Omental fat pad (tissue), 4 donors: ENCODE results near the gene TUBGCP6. TPM values are rescaled to one million over a fixed set of nuclear protein-coding genes. Genes with fewer than 3 reads are reported as not detected.

Experiments used
- ATAC-seq: fragments of 150-250 bp; one replicate; pipeline ENCODE4 v1.9.1; 2016; ENCODE audit warnings: mild to moderate bottlenecking, moderate library complexity; ENCODE audit not compliant: low FRiP score
- DNase-seq: peaks from one replicate; pipeline ENCODE4 v3.0.0-alpha.2; 2019; ENCODE audit warnings: low spot score
- CTCF ChIP-seq, 3 donors: fragments of 450-650 bp; IDR thresholded peaks; one replicate each; pipeline ENCODE4 v1.5.1; 2016 to 2017; ENCODE audit warnings: antibody characterized with exemption in 3 of 3, mild to moderate bottlenecking in 3 of 3, moderate library complexity in 2 of 3
- total RNA-seq, 4 donors: library from RNA; depleted of rRNA; stranded (reverse); fragments of >200 nt; gene quantifications; one replicate each; pipeline ENCODE4 v1.1.0, GENCODE V29; 2016

Gene TUBGCP6
- total RNA-seq, 4 donors from 2014 or later, result 32.7 to 52.2 (median 33.5) TPM

- no peak for TF ChIP-seq CTCF (IDR thresholded peaks at IDR 0.05)
- no peak for ATAC-seq
These were observed 4.8 kb upstream of the TUBGCP6 start for GRCh38 chr22:50249341-50250248.

GRCh38 chr22:50248196-50249081 lies 3.6 kb upstream of the TUBGCP6 start:
- DNase-seq (no peak), ATAC-seq (no peak)
- TF ChIP-seq CTCF (IDR thresholded peaks at IDR 0.05), result no peak

More at GRCh38 chr22:50249341-50250248, 4.8 kb upstream of the TUBGCP6 start:
- DNase-seq, result no peak

GRCh38 chr22:50247748-50248147 lies 2.9 kb upstream of the TUBGCP6 start:
- no peak for ATAC-seq
- no peak for TF ChIP-seq CTCF (IDR thresholded peaks at IDR 0.05)
- no peak for DNase-seq

GRCh38 chr22:50246242-50247175 lies 1.7 kb upstream of the TUBGCP6 start:
- ATAC-seq, result no peak
- TF ChIP-seq CTCF (IDR thresholded peaks at IDR 0.05), result no peak
- no peak for DNase-seq

GRCh38 chr22:50245214-50246072 lies 620 bp upstream of the TUBGCP6 start:
- TF ChIP-seq CTCF (IDR thresholded peaks at IDR 0.05), result no peak
- DNase-seq (no peak), ATAC-seq (no peak)
